ENCODE measurements around the gene TNKS1BP1.

GRCh38 chr11:57313788-57314135 lies 11.0 kb downstream of the TNKS1BP1 start:
- no peak for TF ChIP-seq CTCF (IDR thresholded peaks at IDR 0.05)
- TF ChIP-seq FOXJ3 (CRISPR knock-in tag; IDR thresholded peaks at IDR 0.05; ENCODE audit: borderline replicate concordance) = no peak
- no peak for TF ChIP-seq ESRRA (CRISPR knock-in tag; IDR thresholded peaks at IDR 0.05; ENCODE audit: borderline replicate concordance)
- no peak for TF ChIP-seq E2F5 (CRISPR knock-in tag; IDR thresholded peaks at IDR 0.05)
- TF ChIP-seq, protein P1, sequence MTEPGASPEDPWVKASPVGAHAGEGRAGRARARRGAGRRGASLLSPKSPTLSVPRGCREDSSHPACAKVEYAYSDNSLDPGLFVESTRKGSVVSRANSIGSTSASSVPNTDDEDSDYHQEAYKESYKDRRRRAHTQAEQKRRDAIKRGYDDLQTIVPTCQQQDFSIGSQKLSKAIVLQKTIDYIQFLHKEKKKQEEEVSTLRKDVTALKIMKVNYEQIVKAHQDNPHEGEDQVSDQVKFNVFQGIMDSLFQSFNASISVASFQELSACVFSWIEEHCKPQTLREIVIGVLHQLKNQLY (CRISPR knock-in tag; IDR thresholded peaks at IDR 0.05) = no peak
- no peak for TF ChIP-seq ZNF232 (CRISPR knock-in tag; IDR thresholded peaks at IDR 0.05)
- TF ChIP-seq ETV6 (CRISPR knock-in tag; IDR thresholded peaks at IDR 0.05) = no peak
- TF ChIP-seq ZNF671 (CRISPR knock-in tag; IDR thresholded peaks at IDR 0.05) = no peak
- TF ChIP-seq NR2C2 (CRISPR knock-in tag; IDR thresholded peaks at IDR 0.05) = no peak
- TF ChIP-seq ZNF317 (CRISPR knock-in tag; IDR thresholded peaks at IDR 0.05; ENCODE audit: borderline replicate concordance, low read depth) = no peak
- no peak for TF ChIP-seq PREB (CRISPR knock-in tag; IDR thresholded peaks at IDR 0.05; ENCODE audit: borderline replicate concordance)

Measured in WTC11 (cell line).